Left hindlimb (tissue), 1 donor: ENCODE results near the gene GDPD1.
A peak's percentile ranks its signal among the peaks of the same experiment; 100 is the strongest.
"Not testable (repeated sequence)": the region's sequence is repeated elsewhere in the genome, so short reads cannot be mapped to it uniquely, and the experiment has no call there.

ENCODE experiments used
- DNase-seq: peaks from one replicate; pipeline ENCODE4 v3.0.0-alpha.2; 2018

Gene GDPD1

GRCh38 chr17:59254742-59255141 is 34.4 kb downstream of the GDPD1 start:
- DNase-seq: no peak

GRCh38 chr17:59257101-59257500 is 36.8 kb downstream of the GDPD1 start:
- no peak for DNase-seq

GRCh38 chr17:59260722-59261121 is 40.4 kb downstream of the GDPD1 start:
- no peak for DNase-seq

GRCh38 chr17:59266745-59267144 is 46.4 kb downstream of the GDPD1 start:
- no peak for DNase-seq

- DNase-seq: no peak
These were observed 47.5 kb downstream of the GDPD1 start for GRCh38 chr17:59267776-59268175.

GRCh38 chr17:59275618-59276017 is 55.3 kb downstream of the GDPD1 start:
- no peak for DNase-seq

- DNase-seq: no peak
These were observed 56.7 kb downstream of the GDPD1 start for GRCh38 chr17:59277031-59277430.

GRCh38 chr17:59278406-59278805 is 58.1 kb downstream of the GDPD1 start:
- DNase-seq: no peak

GRCh38 chr17:59284317-59284716 is 64.0 kb downstream of the GDPD1 start:
- DNase-seq: no peak

GRCh38 chr17:59287452-59287851 is 67.1 kb downstream of the GDPD1 start:
- DNase-seq: no peak

GRCh38 chr17:59287891-59288290 is 67.6 kb downstream of the GDPD1 start:
- no peak for DNase-seq

- DNase-seq: no peak
These were observed 69.6 kb downstream of the GDPD1 start for GRCh38 chr17:59289981-59290301.

- DNase-seq: not testable (repeated sequence)
These were observed 70.1 kb downstream of the GDPD1 start for GRCh38 chr17:59290302-59290998.

GRCh38 chr17:59292174-59292523 is 71.8 kb downstream of the GDPD1 start:
- no peak for DNase-seq

- no peak for DNase-seq
These were observed 75.9 kb downstream of the GDPD1 start for GRCh38 chr17:59296190-59296589.

GRCh38 chr17:59298521-59298920 is 78.2 kb downstream of the GDPD1 start:
- no peak for DNase-seq

GRCh38 chr17:59299400-59300092 is 79.2 kb downstream of the GDPD1 start:
- DNase-seq: no peak

- no peak for DNase-seq
These were observed 80.6 kb downstream of the GDPD1 start for GRCh38 chr17:59300941-59301340.

- DNase-seq: no peak
These were observed 84.5 kb downstream of the GDPD1 start for GRCh38 chr17:59304811-59305210.

GRCh38 chr17:59310263-59310920 is 90.1 kb downstream of the GDPD1 start:
- DNase-seq: no peak

- DNase-seq: peak; percentile 33
These were observed 90.7 kb downstream of the GDPD1 start for GRCh38 chr17:59311051-59311468.

- not testable (repeated sequence) for DNase-seq
These were observed 91.2 kb downstream of the GDPD1 start for GRCh38 chr17:59311521-59311920.

GRCh38 chr17:59315866-59316265 is 95.6 kb downstream of the GDPD1 start:
- no peak for DNase-seq
